Hippocampal formation (tissue), 2 donors: Measurements from ENCODE around the gene ADGRG1.
"Not testable (repeated sequence)": the region's sequence is repeated elsewhere in the genome, so short reads cannot be mapped to it uniquely, and the experiment has no call there.

Experiments
- DNase-seq, 2 donors: peaks; one replicate each; lab custom pipeline; 2025; lab: John Stamatoyannopoulos, UW

Gene ADGRG1

GRCh38 chr16:57666353-57667047 lies 38.1 kb downstream of the ADGRG1 start:
- no peak for DNase-seq

GRCh38 chr16:57667048-57667525 lies 38.7 kb downstream of the ADGRG1 start:
- DNase-seq = no peak

- no peak for DNase-seq
Observed at GRCh38 chr16:57667526-57668262, 39.3 kb downstream of the ADGRG1 start.

- no peak for DNase-seq
Observed at GRCh38 chr16:57668263-57668571, 39.8 kb downstream of the ADGRG1 start, which contains the start of gene ADGRG3. Gene ADGRG3 (plus strand): TSS chr16:57668306. CDS start chr16:57668348, 42 bp downstream.

- no peak for DNase-seq
Observed at GRCh38 chr16:57668630-57669475, 40.4 kb downstream of the ADGRG1 start.

- DNase-seq = no peak
Observed at GRCh38 chr16:57669476-57670162, 41.2 kb downstream of the ADGRG1 start.

GRCh38 chr16:57670196-57670595 lies 41.8 kb downstream of the ADGRG1 start:
- DNase-seq = no peak

- not testable (repeated sequence) for DNase-seq
Observed at GRCh38 chr16:57671451-57671850, 43.0 kb downstream of the ADGRG1 start.

- no peak for DNase-seq
Observed at GRCh38 chr16:57672416-57672815, 44.0 kb downstream of the ADGRG1 start.

GRCh38 chr16:57672824-57673223 lies 44.4 kb downstream of the ADGRG1 start:
- DNase-seq = no peak

GRCh38 chr16:57675741-57676551 lies 47.5 kb downstream of the ADGRG1 start:
- no peak for DNase-seq

- no peak for DNase-seq
Observed at GRCh38 chr16:57676553-57677085, 48.2 kb downstream of the ADGRG1 start.

GRCh38 chr16:57677622-57678369 lies 49.4 kb downstream of the ADGRG1 start:
- no peak for DNase-seq

- DNase-seq = no peak
Observed at GRCh38 chr16:57679016-57679415, 50.6 kb downstream of the ADGRG1 start.

- no peak for DNase-seq
Observed at GRCh38 chr16:57679767-57680482, 51.5 kb downstream of the ADGRG1 start.

GRCh38 chr16:57680842-57681375 lies 52.5 kb downstream of the ADGRG1 start:
- DNase-seq = no peak

GRCh38 chr16:57681950-57682728 lies 53.7 kb downstream of the ADGRG1 start:
- no peak for DNase-seq
